Right renal cortex interstitium (tissue), 3 donors: ENCODE measurements around the gene ACO2. TPM values are rescaled to one million over a fixed set of nuclear protein-coding genes. Genes with fewer than 3 reads are reported as not detected.
A peak's percentile ranks its signal among the peaks of the same experiment; 100 is the strongest.

Experiments
- DNase-seq, 3 donors: peaks; one replicate each; pipeline ENCODE4 v3.0.0-alpha.2; 2013; ENCODE audit warnings: low read depth in 3 of 3, low spot score in 2 of 3
- polyA plus RNA-seq, 3 donors: library from polyadenylated mRNA; unstranded; fragments of 120-200 nt; gene quantifications; one replicate each; pipeline ENCODE4 v1.2.1, GENCODE V29; 2013; ENCODE audit not compliant: insufficient read length in 3 of 3

ACO2 gene
- polyA plus RNA-seq, 3 donors: 116 to 135 (median 127) TPM

- DNase-seq: peak in 1 of 3 donors; percentile 33
These were observed 48.5 kb downstream of the ACO2 start for GRCh38 chr22:41517172-41518047.

- no peak for DNase-seq
These were observed 49.1 kb downstream of the ACO2 start for GRCh38 chr22:41518048-41518347.

- no peak for DNase-seq
These were observed 52.2 kb downstream of the ACO2 start for GRCh38 chr22:41521126-41521525.

GRCh38 chr22:41522813-41523212 lies 53.9 kb downstream of the ACO2 start:
- no peak for DNase-seq

- no peak for DNase-seq
These were observed 54.7 kb downstream of the ACO2 start for GRCh38 chr22:41523464-41524221.

- DNase-seq: no peak
These were observed 55.3 kb downstream of the ACO2 start for GRCh38 chr22:41524251-41524661.

GRCh38 chr22:41524809-41525449 lies 56.0 kb downstream of the ACO2 start:
- DNase-seq: no peak

- DNase-seq: no peak
These were observed 56.7 kb downstream of the ACO2 start for GRCh38 chr22:41525450-41526225.

- no peak for DNase-seq
These were observed 57.4 kb downstream of the ACO2 start for GRCh38 chr22:41526226-41526829.

GRCh38 chr22:41526830-41527799 lies 58.2 kb downstream of the ACO2 start:
- DNase-seq: no peak

- DNase-seq: no peak
These were observed 59.3 kb downstream of the ACO2 start for GRCh38 chr22:41528132-41528766.

- DNase-seq: no peak
These were observed 60.1 kb downstream of the ACO2 start for GRCh38 chr22:41528938-41529561.

- DNase-seq: no peak
These were observed 62.2 kb downstream of the ACO2 start for GRCh38 chr22:41530890-41531714.

- no peak for DNase-seq
These were observed 63.0 kb downstream of the ACO2 start for GRCh38 chr22:41531715-41532477.

- no peak for DNase-seq
These were observed 64.2 kb downstream of the ACO2 start for GRCh38 chr22:41532908-41533825.

- no peak for DNase-seq
These were observed 65.3 kb downstream of the ACO2 start for GRCh38 chr22:41534219-41534618.
